GM19240 (cell line): Measurements from ENCODE around the gene MRPL48.
"Not testable (repeated sequence)": the region's sequence is repeated elsewhere in the genome, so short reads cannot be mapped to it uniquely, and the experiment has no call there.

ENCODE experiments used
- DNase-seq: peaks from one replicate; pipeline ENCODE4 v3.0.0; 2011; ENCODE audit warnings: low spot score; ENCODE audit not compliant: insufficient read length

The MRPL48 gene

GRCh38 chr11:73779084-73779902 is 8.4 kb upstream of the MRPL48 start:
- peak; percentile 96 for DNase-seq

- DNase-seq: no peak
Observed at GRCh38 chr11:73781303-73781702, 6.4 kb upstream of the MRPL48 start.

- no peak for DNase-seq
Observed at GRCh38 chr11:73783483-73784020, 4.1 kb upstream of the MRPL48 start.

- DNase-seq: no peak
Observed at GRCh38 chr11:73784080-73784634, 3.5 kb upstream of the MRPL48 start.

GRCh38 chr11:73784734-73785133 is 2.9 kb upstream of the MRPL48 start:
- DNase-seq: no peak

GRCh38 chr11:73785467-73785866 is 2.2 kb upstream of the MRPL48 start:
- not testable (repeated sequence) for DNase-seq

- no peak for DNase-seq
Observed at GRCh38 chr11:73787051-73787642, 527 bp upstream of the MRPL48 start.

GRCh38 chr11:73789279-73789670 is 1.6 kb downstream of the MRPL48 start:
- no peak for DNase-seq

GRCh38 chr11:73792584-73792983 is 4.9 kb downstream of the MRPL48 start:
- no peak for DNase-seq

GRCh38 chr11:73795925-73796632 is 8.4 kb downstream of the MRPL48 start:
- no peak for DNase-seq

- DNase-seq: no peak
Observed at GRCh38 chr11:73797457-73797856, 9.8 kb downstream of the MRPL48 start.

GRCh38 chr11:73800276-73800806 is 12.7 kb downstream of the MRPL48 start:
- no peak for DNase-seq

GRCh38 chr11:73801136-73801535 is 13.5 kb downstream of the MRPL48 start:
- DNase-seq: no peak

- DNase-seq: no peak
Observed at GRCh38 chr11:73804712-73805111, 17.0 kb downstream of the MRPL48 start.

- no peak for DNase-seq
Observed at GRCh38 chr11:73808052-73808451, 20.4 kb downstream of the MRPL48 start.

GRCh38 chr11:73810637-73811036 is 23.0 kb downstream of the MRPL48 start:
- DNase-seq: no peak

- no peak for DNase-seq
Observed at GRCh38 chr11:73812234-73812633, 24.6 kb downstream of the MRPL48 start.

- no peak for DNase-seq
Observed at GRCh38 chr11:73814812-73815211, 27.1 kb downstream of the MRPL48 start.

- DNase-seq: no peak
Observed at GRCh38 chr11:73818846-73819245, 31.2 kb downstream of the MRPL48 start.

GRCh38 chr11:73830261-73830660 is 42.6 kb downstream of the MRPL48 start:
- no peak for DNase-seq

GRCh38 chr11:73833067-73833466 is 45.4 kb downstream of the MRPL48 start:
- DNase-seq: no peak
